Loucy (cell line): ENCODE results near the gene DIP2A.

ENCODE experiments used
- CTCF ChIP-seq: fragments of 200-600 bp; sonication (generic); conservative IDR thresholded peaks from 2 replicates; pipeline ENCODE4 v1.5.1; 2014; ENCODE audit warnings: mild to moderate bottlenecking, antibody characterized with exemption, low read length
- EZH2phosphoT487 ChIP-seq: fragments of 200-600 bp; IDR thresholded peaks from 2 replicates; pipeline ENCODE4 v1.6.1; 2018; ENCODE audit warnings: antibody characterized with exemption, mild to moderate bottlenecking, moderate library complexity, borderline replicate concordance

GRCh38 chr21:46545911-46546310, 87.2 kb downstream of the DIP2A start:
- TF ChIP-seq CTCF, result no peak
- no peak for TF ChIP-seq EZH2phosphoT487
